HFFc6 (cell line): ENCODE results near the gene CELF4. TPM values are rescaled to one million over a fixed set of nuclear protein-coding genes. Genes with fewer than 3 reads are reported as not detected.
"Not testable (repeated sequence)": the region's sequence is repeated elsewhere in the genome, so short reads cannot be mapped to it uniquely, and the experiment has no call there.

Experiments used
- DNase-seq: peaks from one replicate; pipeline ENCODE4 v3.0.0-alpha.2; 2018
- H3K27ac Mint-ChIP-seq: 2 replicates; pipeline ENCODE4 v1.8.0; 2020; ENCODE audit warnings: mild to moderate bottlenecking, mixed read lengths
- H3K27me3 Mint-ChIP-seq: 2 replicates; pipeline ENCODE4 v1.8.0; 2021; ENCODE audit warnings: mild to moderate bottlenecking, moderate library complexity, mixed read lengths; ENCODE audit not compliant: insufficient read depth
- H3K36me3 Mint-ChIP-seq: 2 replicates; pipeline ENCODE4 v1.8.0; 2021; ENCODE audit warnings: low read depth, mixed read lengths
- H3K4me1 Mint-ChIP-seq: 2 replicates; pipeline ENCODE4 v1.8.0; 2020; ENCODE audit warnings: low read depth, mixed read lengths
- H3K4me3 Mint-ChIP-seq: 2 replicates; pipeline ENCODE4 v1.8.0; 2020; ENCODE audit warnings: mild to moderate bottlenecking, moderate library complexity, mixed read lengths
- H3K9me3 Mint-ChIP-seq: 2 replicates; pipeline ENCODE4 v1.8.0; 2020; ENCODE audit warnings: mild to moderate bottlenecking, mixed read lengths
- total RNA-seq, 6 experiments: library from RNA; stranded (reverse); fragmentation: NEBNext Ultra II Directional; extraction: Animal tissue kit (Norgen Biotek cat#: 25700); gene quantifications; 2 replicates in 1 of 6; 3 replicates in 5 of 6; pipeline ENCODE4 v1.2.3, GENCODE V29; 2021
- TF ChIP-seq, protein P1 (sequence below): fragments of 200-600 bp; sonication (generic); IDR thresholded peaks from 2 replicates; pipeline ENCODE4 v1.5.0; 2021; ENCODE audit warnings: antibody characterized with exemption, mild to moderate bottlenecking

Gene CELF4
- total RNA-seq, 6 experiments from 2014 or later: not detected

DNA sequence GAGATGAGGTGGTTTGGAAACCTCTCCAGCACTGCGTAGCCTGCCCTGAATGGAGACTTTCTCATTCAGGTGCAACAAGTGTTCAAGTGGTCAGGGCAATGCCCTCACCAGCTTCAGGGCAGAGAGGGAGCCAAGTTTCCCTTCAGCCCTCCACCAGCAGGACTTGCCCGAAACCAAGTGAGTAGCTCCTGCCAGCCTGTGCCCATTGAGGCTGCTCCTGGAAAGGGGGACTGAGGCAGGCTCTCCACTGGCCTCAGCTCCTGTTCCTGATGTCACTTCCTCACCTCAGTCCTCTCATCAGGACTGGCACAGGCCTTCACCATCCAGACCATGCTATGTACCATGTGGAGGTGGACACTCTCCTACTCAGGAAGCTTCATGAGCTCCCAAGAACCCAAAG is 94.6 kb downstream of the CELF4 start:
- Mint-ChIP-seq H3K27me3 (peaks cover 39% of the 10 kb centered on the region), H3K9me3 (no peaks in the 10 kb centered on the region), H3K4me1 (no peaks in the 10 kb centered on the region), H3K36me3 (no peaks in the 10 kb centered on the region), H3K27ac (no peak overlapping the region), H3K4me3 (no peak overlapping the region)
- DNase-seq: no peak
- TF ChIP-seq, protein P1, sequence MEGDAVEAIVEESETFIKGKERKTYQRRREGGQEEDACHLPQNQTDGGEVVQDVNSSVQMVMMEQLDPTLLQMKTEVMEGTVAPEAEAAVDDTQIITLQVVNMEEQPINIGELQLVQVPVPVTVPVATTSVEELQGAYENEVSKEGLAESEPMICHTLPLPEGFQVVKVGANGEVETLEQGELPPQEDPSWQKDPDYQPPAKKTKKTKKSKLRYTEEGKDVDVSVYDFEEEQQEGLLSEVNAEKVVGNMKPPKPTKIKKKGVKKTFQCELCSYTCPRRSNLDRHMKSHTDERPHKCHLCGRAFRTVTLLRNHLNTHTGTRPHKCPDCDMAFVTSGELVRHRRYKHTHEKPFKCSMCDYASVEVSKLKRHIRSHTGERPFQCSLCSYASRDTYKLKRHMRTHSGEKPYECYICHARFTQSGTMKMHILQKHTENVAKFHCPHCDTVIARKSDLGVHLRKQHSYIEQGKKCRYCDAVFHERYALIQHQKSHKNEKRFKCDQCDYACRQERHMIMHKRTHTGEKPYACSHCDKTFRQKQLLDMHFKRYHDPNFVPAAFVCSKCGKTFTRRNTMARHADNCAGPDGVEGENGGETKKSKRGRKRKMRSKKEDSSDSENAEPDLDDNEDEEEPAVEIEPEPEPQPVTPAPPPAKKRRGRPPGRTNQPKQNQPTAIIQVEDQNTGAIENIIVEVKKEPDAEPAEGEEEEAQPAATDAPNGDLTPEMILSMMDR: no peak

DNA sequence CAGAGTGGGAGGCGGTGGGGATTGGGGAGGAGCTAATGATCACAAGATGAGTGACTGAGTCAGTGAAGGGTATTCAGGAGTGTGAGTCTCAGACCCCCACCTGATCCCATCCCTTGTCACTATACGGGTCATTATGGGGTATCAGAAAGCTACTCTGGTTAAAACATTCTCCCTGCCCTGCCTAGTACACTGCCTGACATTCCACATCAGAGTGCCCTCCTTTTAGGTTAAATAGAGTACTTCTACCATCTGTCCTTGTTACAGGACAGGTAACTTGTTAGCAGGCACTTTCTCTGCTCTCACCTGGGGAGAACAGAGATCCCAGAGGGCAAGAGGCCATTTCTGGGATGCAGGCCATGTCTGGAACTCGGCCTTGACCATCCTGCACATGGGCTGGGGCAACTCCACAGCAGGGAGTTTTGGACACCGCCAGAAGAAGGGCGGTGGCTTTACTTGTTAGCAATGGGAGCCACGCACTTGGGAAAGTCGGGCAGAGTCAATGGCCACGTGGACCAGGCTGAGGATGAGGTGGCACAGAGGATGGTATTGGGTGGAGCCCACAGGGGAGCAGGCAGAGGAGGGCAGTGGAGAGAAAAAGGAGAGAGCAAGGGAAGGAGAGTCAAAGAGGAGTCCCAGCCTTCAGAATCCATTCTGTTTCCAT is 98.5 kb downstream of the CELF4 start:
- DNase-seq: no peak
- Mint-ChIP-seq H3K4me1 (peaks cover 7% of the 10 kb centered on the region; the same call in 1 of the 2 replicates), H3K4me3 (no peak overlapping the region), H3K27me3 (peaks cover 50% of the 10 kb centered on the region), H3K27ac (no peak overlapping the region), H3K36me3 (no peaks in the 10 kb centered on the region), H3K9me3 (no peaks in the 10 kb centered on the region)
- TF ChIP-seq, protein P1: no peak

GRCh38 chr18:37465958-37466357 is 99.6 kb downstream of the CELF4 start:
- H3K27me3 Mint-ChIP-seq: peaks cover 45% of the 10 kb centered on the region

GRCh38 chr18:37464257-37464656 is 101.3 kb downstream of the CELF4 start:
- peaks cover 7% of the 10 kb centered on the region; the same call in 1 of the 2 replicates for H3K4me1 Mint-ChIP-seq
- TF ChIP-seq, protein P1: no peak
- DNase-seq: no peak
- no peak overlapping the region for H3K27ac Mint-ChIP-seq
- no peaks in the 10 kb centered on the region for H3K9me3 Mint-ChIP-seq
- no peak overlapping the region for H3K4me3 Mint-ChIP-seq
- peaks cover 40% of the 10 kb centered on the region for H3K27me3 Mint-ChIP-seq
- H3K36me3 Mint-ChIP-seq: no peaks in the 10 kb centered on the region; the same call in 1 of the 2 replicates

More at GRCh38 chr18:37465958-37466357, 99.6 kb downstream of the CELF4 start:
- no peak for DNase-seq
- H3K9me3 Mint-ChIP-seq: no peaks in the 10 kb centered on the region
- no peak overlapping the region for H3K4me3 Mint-ChIP-seq
- peaks cover 7% of the 10 kb centered on the region; the same call in 1 of the 2 replicates for H3K4me1 Mint-ChIP-seq
- no peaks in the 10 kb centered on the region for H3K36me3 Mint-ChIP-seq
- no peak overlapping the region for H3K27ac Mint-ChIP-seq
- TF ChIP-seq, protein P1: no peak

DNA sequence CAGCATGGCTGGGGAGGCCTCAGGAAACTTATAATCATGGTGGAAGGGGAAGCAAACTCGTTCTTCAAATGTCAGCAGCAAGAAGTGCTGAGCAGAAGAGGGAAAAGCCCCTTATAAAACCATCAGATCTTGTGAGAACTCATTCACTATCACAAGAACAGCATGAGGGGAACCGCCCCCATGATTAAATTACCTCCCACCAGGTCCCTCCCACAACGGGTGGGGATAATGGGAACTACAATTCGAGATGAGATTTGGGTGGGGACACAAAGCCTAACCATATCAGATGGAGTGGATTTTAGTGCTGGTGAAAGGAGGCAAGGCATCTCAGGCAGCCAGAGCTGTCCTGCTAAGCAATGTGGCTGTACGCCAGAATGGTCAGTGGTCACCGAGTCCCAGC is 104.3 kb downstream of the CELF4 start:
- not testable (repeated sequence) for DNase-seq, H3K36me3 Mint-ChIP-seq, H3K27ac Mint-ChIP-seq, H3K9me3 Mint-ChIP-seq, H3K4me3 Mint-ChIP-seq, H3K4me1 Mint-ChIP-seq
- peaks cover 48% of the 10 kb centered on the region for H3K27me3 Mint-ChIP-seq

GRCh38 chr18:37460604-37461003 is 105.0 kb downstream of the CELF4 start:
- H3K9me3 Mint-ChIP-seq: no peaks in the 10 kb centered on the region

More at GRCh38 chr18:37460604-37461003, 105.0 kb downstream of the CELF4 start:
- H3K4me1 Mint-ChIP-seq: peaks cover 7% of the 10 kb centered on the region; the same call in 1 of the 2 replicates
- no peak for DNase-seq
- peaks cover 45% of the 10 kb centered on the region for H3K27me3 Mint-ChIP-seq
- TF ChIP-seq, protein P1: no peak
- H3K36me3 Mint-ChIP-seq: no peaks in the 10 kb centered on the region; the same call in 1 of the 2 replicates
- no peak overlapping the region for H3K4me3 Mint-ChIP-seq
- H3K27ac Mint-ChIP-seq: no peak overlapping the region
